NCI-H524 treated with DMSO at 0.1 percent for 48 hours (cell line): ENCODE measurements around the gene KCNQ1.

Source experiments
- DNase-seq: peaks from one replicate; lab custom pipeline; 2025; lab: John Stamatoyannopoulos, UW

The KCNQ1 gene

GRCh38 chr11:2841411-2842190, 396.8 kb downstream of the KCNQ1 start:
- no peak for DNase-seq

DNA sequence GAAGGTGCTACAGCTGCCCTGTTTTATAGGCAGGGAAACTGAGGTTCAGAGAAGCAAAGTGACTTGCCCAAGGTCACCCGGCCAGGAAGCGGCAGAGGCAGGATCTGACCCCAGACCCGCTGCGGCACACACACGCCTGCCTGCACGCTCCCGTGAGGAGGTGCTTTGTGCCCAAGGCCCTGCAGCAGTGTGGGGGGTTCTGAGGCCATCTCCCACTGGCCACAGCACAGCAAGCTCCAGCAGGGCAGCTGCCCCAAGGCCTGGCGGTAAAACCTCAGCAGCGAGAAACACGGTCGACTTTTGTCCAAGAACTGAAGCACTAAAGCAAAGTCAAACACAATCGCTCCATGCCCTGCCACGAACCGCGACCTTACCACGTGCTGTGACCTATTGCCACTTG, 398.1 kb downstream of the KCNQ1 start:
- no peak for DNase-seq

GRCh38 chr11:2843551-2843950, 398.7 kb downstream of the KCNQ1 start:
- no peak for DNase-seq

DNA sequence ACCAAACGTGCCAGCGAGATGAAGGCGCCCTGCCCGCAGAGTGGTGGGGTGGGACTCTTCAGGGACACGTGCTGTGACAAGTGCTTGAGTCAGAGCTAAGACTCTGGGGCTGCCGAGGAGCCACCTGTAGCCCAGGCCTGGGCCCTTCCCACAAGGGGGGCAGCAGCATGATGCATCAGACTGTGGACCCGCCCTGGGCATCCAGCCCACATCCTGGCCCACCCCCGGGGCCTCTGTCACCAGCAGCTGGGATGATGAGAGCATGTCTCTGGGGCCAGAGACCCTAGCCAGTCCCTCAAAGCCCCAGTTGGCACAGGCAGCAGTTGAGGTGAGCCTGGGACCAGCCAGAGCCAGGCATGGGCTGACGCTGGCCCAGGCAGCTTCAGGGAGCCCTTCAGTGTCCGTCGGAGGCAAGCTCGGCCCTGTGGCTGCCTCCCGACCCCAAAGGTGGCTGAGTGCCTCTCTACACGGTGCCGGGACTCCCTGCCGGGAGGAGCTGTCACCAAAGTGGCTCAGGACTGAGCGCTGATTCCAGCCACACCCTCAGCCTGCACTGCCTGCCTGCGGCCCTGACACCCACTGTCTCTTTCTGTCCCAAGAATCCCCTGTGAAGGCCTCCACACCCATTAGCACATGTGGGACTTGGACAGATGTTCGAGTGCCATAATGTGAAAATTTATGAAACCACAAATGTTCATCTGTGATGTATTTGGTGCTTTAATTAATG, 399.5 kb downstream of the KCNQ1 start:
- DNase-seq, result no peak

DNA sequence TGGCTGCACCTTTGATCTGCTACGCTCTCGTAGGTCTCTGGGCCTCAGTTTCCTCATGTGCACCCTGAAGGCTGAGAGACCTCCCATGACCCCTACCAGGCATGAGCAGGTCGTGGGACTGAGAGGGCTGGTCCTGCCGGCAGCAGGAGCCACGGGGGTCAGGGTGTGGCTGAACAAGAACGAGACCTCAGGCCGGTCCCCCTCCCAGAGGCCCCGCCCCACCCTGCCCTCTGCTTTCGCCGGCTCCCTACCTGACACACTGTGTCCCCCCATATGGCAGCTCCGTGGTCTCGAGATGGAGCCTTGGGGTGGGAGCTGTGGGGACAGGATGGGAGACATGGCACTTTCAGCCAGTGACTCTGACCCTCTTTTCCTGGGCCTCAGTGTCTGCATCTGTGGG, 400.2 kb downstream of the KCNQ1 start:
- DNase-seq, result no peak

DNA sequence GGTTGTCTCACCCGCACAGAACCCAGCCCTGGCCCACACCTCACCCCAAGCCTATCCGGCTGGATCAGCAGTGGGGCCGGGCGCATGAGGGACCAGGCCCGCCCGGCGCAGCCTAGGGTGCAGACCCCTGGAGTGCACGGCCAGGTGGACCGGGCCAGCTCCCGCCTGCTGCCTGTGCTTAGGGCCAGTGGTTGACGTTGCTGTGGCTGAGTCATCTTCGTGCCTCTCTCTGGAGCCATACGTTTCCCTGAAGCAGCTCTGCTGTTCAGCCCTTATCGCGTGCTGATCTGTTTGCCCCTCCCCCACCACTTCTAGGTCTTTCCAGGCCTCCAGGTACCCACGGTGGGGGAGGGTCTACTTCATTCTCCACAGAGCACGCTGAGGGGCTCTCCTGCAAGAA, 401.2 kb downstream of the KCNQ1 start:
- no peak for DNase-seq

DNA sequence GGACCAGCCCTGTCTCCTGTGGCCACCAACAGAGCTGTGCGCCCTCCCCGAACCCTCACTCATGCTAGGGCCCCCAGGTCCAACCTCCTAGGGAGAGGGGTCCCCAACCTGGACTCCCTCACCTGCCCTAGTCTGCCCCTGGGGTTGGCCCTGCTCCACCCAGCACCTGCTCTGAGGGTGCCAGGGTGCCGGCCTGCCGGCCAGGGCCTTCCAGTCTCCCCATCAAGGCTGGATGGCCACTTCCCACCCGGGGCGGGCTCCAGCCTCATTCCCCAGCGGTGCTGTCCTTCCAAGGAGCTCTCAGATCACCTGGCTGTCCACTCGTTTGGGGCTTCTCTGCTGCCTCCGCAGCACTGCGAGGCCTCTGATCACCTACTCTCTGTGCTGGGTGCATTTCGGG, 401.7 kb downstream of the KCNQ1 start:
- DNase-seq, result no peak

DNA sequence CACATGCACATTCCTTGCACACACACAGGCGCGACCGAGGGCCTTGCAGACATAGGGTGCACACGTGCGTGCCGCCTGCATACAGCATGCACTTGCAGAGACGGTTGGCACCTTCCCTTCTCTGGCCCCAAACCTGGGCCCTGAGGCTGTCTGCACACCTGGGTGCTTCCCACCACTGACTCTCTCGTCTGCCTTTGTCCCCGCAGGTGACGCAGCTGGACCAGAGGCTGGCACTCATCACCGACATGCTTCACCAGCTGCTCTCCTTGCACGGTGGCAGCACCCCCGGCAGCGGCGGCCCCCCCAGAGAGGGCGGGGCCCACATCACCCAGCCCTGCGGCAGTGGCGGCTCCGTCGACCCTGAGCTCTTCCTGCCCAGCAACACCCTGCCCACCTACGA, 402.8 kb downstream of the KCNQ1 start:
- no peak for DNase-seq

DNA sequence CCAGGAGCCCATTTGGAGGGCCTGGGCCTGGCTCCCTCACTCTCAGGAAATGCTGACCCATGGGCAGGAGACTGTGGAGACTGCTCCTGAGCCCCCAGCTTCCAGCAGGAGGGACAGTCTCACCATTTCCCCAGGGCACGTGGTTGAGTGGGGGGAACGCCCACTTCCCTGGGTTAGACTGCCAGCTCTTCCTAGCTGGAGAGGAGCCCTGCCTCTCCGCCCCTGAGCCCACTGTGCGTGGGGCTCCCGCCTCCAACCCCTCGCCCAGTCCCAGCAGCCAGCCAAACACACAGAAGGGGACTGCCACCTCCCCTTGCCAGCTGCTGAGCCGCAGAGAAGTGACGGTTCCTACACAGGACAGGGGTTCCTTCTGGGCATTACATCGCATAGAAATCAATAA, 403.7 kb downstream of the KCNQ1 start:
- no peak for DNase-seq

DNA sequence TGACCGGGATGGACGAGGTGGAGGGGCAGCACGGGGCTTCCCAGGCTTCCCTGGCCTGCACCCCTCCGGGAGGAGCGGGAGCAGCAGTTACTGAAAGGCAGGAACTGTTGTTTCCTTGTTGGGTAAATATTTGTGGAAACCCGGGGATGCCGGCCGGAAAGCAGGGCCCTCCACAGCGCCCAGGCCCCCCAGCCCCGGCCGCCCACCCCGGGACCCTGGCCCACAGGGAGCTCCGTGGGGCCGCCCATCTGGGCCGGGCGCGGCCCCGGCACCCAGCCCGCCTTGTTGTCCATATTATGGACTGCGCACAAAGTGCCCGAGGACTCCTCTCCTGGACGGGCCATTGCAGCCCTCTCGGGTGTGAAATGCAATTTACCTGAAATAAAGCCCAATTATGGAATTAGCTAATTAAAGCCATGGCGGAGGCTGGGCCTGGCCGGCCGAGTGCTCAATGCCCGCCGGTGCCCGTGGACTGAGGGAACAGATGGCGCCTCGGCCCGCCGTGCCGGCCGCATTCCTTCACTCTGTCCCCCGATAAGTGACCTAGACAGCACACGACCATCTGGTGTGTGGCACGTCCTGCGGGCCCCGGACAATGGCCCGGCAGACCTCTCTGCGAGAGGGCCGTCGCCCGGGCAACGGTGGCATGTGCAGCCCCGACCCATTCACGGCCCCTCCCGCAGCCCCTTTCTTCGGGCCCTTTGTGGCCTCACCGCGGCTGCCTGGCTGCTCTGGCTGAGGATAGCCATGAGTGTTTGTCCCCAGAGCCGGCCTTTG, 405.4 kb downstream of the KCNQ1 start:
- no peak for DNase-seq

- DNase-seq, result no peak
These were observed 408.6 kb downstream of the KCNQ1 start for GRCh38 chr11:2853401-2853800.

DNA sequence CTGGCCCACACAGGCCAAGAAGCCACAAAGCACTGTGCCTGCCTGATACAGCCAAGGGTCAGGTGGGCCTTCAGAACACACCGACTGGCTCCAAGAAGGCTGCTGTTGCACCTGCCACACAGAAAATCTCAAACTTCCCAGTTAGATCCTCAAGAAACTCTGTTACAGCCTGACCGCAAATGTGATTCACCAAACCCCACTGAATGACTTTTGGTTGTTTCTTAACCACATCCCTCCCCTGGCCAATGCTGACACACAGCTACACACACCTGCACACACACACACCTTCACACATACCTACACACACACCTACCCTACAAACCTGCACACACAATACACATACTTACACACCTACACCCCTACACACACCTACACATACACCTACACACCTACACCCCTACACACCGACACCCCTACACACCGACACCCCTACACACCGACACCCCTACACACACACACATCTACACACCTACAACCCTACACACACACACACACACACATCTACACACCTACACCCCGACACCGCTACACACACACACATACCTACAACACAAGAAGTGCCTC, 409.3 kb downstream of the KCNQ1 start:
- no peak for DNase-seq

DNA sequence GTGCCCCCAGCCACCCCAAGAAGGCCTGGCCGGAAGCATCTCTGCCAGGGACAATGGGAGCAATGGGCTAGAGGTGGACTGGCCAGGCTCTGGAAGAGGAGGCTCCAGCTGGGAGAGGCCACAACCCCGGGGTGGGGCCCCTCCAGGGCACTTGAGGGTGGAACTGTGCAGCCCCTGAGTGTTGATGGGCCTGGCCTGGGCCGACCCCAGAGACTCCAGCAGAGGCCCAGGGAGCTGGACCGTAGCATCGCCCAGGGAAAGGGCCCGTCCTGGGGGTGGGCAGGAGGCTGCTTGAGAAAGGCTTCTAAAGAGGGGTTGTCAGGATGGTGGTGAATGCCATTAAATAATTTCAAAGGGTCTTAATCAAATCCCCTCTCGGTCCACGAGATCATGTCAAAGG, 410.4 kb downstream of the KCNQ1 start:
- no peak for DNase-seq

DNA sequence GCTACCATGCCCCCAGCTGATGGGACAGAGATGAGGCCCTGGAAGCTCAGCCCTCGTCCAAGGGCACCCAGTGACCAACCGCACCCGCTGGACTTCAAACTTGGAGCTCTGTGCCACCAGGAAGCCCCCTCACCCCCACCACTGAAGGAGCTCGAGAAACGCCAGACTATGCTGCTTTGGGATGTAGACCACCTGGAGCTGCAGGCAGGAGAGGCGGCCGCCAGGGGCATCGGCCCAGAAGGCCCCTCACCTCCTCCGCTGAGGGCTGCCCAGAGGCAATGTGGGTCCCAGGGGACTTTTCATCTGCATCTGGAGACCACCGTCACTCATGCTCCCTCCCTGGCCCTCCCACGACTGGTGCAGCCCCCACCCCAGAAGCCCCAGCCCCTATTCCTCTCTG, 412.5 kb downstream of the KCNQ1 start:
- DNase-seq, result no peak

DNA sequence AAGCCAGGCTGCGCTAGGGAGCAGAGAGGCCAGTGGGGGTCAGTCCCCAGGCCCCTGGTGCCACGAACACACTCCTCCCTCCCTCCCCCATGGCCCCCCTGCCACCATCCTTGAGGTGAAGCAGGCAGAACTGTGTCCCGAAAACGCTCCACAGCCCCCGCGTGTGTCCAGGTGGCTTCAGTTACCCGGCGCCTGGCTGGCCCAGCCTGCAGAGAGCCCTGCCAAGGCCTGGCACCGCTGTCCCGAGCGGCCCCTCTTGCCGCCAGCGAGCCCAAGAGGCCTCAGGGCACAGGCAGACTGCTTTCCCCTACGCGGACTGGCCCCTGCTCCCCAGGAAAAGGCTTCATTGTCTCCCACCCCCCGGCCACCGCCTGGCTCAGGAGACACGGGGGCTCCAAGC, 413.1 kb downstream of the KCNQ1 start:
- no peak for DNase-seq

GRCh38 chr11:2858995-2859698, 414.3 kb downstream of the KCNQ1 start:
- DNase-seq, result no peak

- DNase-seq, result no peak
These were observed 414.9 kb downstream of the KCNQ1 start for GRCh38 chr11:2859699-2860037.

- DNase-seq, result no peak
These were observed 415.8 kb downstream of the KCNQ1 start for GRCh38 chr11:2860636-2861035.

GRCh38 chr11:2862395-2863275, 417.8 kb downstream of the KCNQ1 start:
- no peak for DNase-seq

GRCh38 chr11:2863276-2863618, 418.4 kb downstream of the KCNQ1 start:
- DNase-seq, result no peak

GRCh38 chr11:2864901-2865300, 420.1 kb downstream of the KCNQ1 start:
- DNase-seq, result no peak
